ENCODE results near the gene DPF3.

Gene DPF3

GRCh38 chr14:72845683-72846082 lies 48.2 kb downstream of the DPF3 start:
- no peak for DNase-seq (ENCODE audit: extremely low read depth, insufficient read length)
- Histone ChIP-seq H3K27me3 (replicated peaks; ENCODE audit: control insufficient read depth, insufficient read depth, low read length) (no peaks in the 10 kb centered on the region), H3K36me3 (ENCODE audit: control insufficient read depth, insufficient read depth, low read length) (no peaks in the 10 kb centered on the region), H3K4me3 (replicated peaks; ENCODE audit: low read depth, low read length) (no peak overlapping the region)
- no peak for TF ChIP-seq CTCF (IDR thresholded peaks at IDR 0.05; ENCODE audit: insufficient read depth, low read length, poor library complexity, severe bottlenecking)

GRCh38 chr14:72845196-72845595 lies 48.7 kb downstream of the DPF3 start:
- no peak for TF ChIP-seq CTCF (IDR thresholded peaks at IDR 0.05; ENCODE audit: insufficient read depth, low read length, poor library complexity, severe bottlenecking)
- DNase-seq (ENCODE audit: extremely low read depth, insufficient read length) = no peak
- no peaks in the 10 kb centered on the region for H3K27me3 ChIP-seq (replicated peaks; ENCODE audit: control insufficient read depth, insufficient read depth, low read length)

GRCh38 chr14:72844524-72844923 lies 49.4 kb downstream of the DPF3 start:
- Histone ChIP-seq H3K36me3 (ENCODE audit: control insufficient read depth, insufficient read depth, low read length) (no peaks in the 10 kb centered on the region), H3K4me3 (replicated peaks; ENCODE audit: low read depth, low read length) (no peak overlapping the region), H3K27me3 (replicated peaks; ENCODE audit: control insufficient read depth, insufficient read depth, low read length) (no peaks in the 10 kb centered on the region)
- TF ChIP-seq CTCF (IDR thresholded peaks at IDR 0.05; ENCODE audit: insufficient read depth, low read length, poor library complexity, severe bottlenecking) = no peak
- DNase-seq (ENCODE audit: extremely low read depth, insufficient read length) = no peak

More at GRCh38 chr14:72845196-72845595, 48.7 kb downstream of the DPF3 start:
- Histone ChIP-seq H3K4me3 (replicated peaks; ENCODE audit: low read depth, low read length) (no peak overlapping the region), H3K36me3 (ENCODE audit: control insufficient read depth, insufficient read depth, low read length) (no peaks in the 10 kb centered on the region)

- no peak for DNase-seq (ENCODE audit: extremely low read depth, insufficient read length)
- Histone ChIP-seq H3K36me3 (ENCODE audit: control insufficient read depth, insufficient read depth, low read length) (no peaks in the 10 kb centered on the region), H3K27me3 (replicated peaks; ENCODE audit: control insufficient read depth, insufficient read depth, low read length) (no peaks in the 10 kb centered on the region), H3K4me3 (replicated peaks; ENCODE audit: low read depth, low read length) (no peak overlapping the region)
- no peak for TF ChIP-seq CTCF (IDR thresholded peaks at IDR 0.05; ENCODE audit: insufficient read depth, low read length, poor library complexity, severe bottlenecking)
These were observed 53.9 kb downstream of the DPF3 start for GRCh38 chr14:72839753-72840607.

- no peak for TF ChIP-seq CTCF (IDR thresholded peaks at IDR 0.05; ENCODE audit: insufficient read depth, low read length, poor library complexity, severe bottlenecking)
- Histone ChIP-seq H3K36me3 (ENCODE audit: control insufficient read depth, insufficient read depth, low read length) (no peaks in the 10 kb centered on the region), H3K27me3 (replicated peaks; ENCODE audit: control insufficient read depth, insufficient read depth, low read length) (no peaks in the 10 kb centered on the region), H3K4me3 (replicated peaks; ENCODE audit: low read depth, low read length) (no peak overlapping the region)
- no peak for DNase-seq (ENCODE audit: extremely low read depth, insufficient read length)
These were observed 54.5 kb downstream of the DPF3 start for GRCh38 chr14:72839351-72839750.
